ENCODE measurements around the gene CUX1.

- no peak for TF ChIP-seq CTCF (IDR thresholded peaks at IDR 0.05)
- TF ChIP-seq POLR2A (IDR thresholded peaks at IDR 0.05) = no peak
Observed at GRCh38 chr7:102287111-102287980, 469.9 kb downstream of the CUX1 start.

Measured in esophagus squamous epithelium (tissue), 4 donors.